Glomerular endothelial cell (primary cell): ENCODE measurements around the gene DIPK1C. TPM values are rescaled to one million over a fixed set of nuclear protein-coding genes. Genes with fewer than 3 reads are reported as not detected.

Experiments used
- DNase-seq: peaks from one replicate; pipeline ENCODE4 v3.0.0-alpha.2; 2011; ENCODE audit warnings: low read depth, low spot score; ENCODE audit errors: extremely low read depth
- total RNA-seq: library from RNA; depleted of rRNA; stranded (reverse); fragments of >200 nt; gene quantifications from 2 replicates; pipeline ENCODE4 v1.2.3, GENCODE V29; 2015

DIPK1C gene
- total RNA-seq, 1 donor from 2014 or later: not detected

- DNase-seq: no peak
These were observed 31.2 kb downstream of the DIPK1C start for GRCh38 chr18:74425876-74426275.

GRCh38 chr18:74425161-74425560 lies 31.9 kb downstream of the DIPK1C start:
- DNase-seq: no peak

- DNase-seq: no peak
These were observed 34.6 kb downstream of the DIPK1C start for GRCh38 chr18:74422541-74422940.

DNA sequence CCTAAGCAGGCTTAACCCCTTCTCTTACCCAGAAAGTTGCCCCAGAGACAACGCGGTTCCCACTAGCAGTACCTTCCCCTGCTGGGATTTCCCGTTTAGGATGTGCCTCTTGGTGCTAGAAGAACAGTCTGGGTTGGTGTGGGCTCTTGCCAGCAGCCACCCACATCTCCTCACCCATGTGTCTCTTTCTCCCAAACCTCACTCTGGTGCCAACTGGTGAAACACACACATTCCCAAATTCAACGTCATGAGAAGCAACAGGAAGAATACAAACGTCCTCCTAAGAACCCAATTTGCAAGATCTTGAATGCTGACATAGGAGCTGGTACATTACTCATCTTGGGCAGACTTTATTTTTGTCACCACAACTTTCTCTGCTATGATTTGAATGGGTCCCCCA lies 36.2 kb downstream of the DIPK1C start:
- DNase-seq: no peak

- no peak for DNase-seq
These were observed 36.6 kb downstream of the DIPK1C start for GRCh38 chr18:74420481-74420880.

DNA sequence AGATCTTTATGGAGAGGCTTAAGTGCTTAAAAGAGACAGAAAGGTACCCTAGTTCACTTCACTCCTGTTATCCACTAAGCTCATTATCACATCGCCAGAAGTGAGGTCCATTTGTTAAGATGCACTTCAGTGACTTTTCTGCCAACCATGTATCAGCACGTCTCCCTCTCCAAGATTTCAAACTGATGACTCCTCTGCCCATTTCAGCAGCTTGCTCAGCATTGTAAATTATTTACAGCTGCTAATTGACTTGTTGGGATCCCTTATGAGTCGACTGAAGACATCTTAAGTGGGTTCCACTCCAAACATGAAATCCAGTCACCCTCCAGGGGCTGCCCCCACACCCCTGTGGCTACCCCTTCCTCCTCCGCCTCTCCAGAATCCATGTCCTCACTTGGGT lies 37.3 kb downstream of the DIPK1C start:
- no peak for DNase-seq

DNA sequence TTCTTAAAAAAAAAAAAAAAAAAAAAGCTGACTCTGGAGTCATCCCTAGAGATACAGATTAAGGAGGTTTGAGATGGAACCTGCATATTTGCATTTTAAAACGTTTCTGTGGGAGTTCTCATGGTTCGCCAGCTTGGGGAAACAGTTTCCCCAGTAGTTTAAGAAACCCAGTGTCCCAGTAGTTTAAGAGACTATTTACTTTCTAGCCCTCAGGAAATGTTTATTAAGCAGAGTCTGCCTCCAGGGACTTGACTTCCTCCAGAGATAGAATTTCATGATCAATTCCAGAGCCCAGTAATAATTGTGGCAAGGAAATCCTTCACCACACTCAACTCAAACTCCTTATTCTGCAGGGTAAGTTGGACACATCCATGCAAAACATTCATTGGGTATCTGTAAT lies 39.1 kb downstream of the DIPK1C start:
- no peak for DNase-seq

DNA sequence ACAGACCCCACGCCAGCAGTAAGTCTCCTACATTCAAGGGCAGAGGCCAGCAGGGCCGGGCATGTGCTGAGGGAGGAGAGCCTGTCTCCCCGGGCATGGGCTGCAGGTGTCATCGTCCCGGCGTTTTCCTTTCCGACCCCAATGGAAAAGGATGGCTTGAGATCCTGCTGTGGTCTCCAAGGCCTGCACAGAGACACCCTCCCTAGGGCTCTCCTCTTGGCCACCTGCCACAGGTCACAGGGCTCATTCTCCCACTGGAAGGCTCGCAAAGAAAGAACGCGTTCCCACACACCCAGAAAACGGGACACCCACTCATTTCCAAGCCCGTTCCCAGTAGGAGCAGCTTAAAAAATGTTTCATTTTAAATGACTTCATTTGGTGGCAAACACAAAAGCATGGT lies 41.0 kb downstream of the DIPK1C start:
- DNase-seq: no peak

- no peak for DNase-seq
These were observed 42.1 kb downstream of the DIPK1C start for GRCh38 chr18:74414953-74415515.

DNA sequence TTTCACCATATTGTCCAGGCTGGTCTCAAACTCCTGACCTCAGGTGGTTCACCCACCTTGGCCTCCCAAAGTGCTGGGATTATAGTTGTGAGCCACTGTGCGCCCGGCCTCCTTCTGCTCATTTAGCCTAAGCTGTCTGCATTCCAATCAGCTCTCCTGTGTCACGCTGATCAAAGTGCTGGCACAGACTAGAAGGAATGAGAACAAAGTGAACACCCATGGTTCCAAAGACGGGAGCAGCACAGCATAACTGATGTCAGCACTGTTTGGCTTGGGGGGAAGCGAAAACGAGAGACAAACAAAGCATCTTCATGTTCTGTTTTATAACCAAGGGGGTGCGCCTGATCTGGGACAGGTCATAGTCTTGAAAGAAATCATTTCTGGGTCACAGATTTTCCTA lies 43.3 kb downstream of the DIPK1C start:
- DNase-seq: no peak

GRCh38 chr18:74412116-74412880 lies 44.8 kb downstream of the DIPK1C start:
- no peak for DNase-seq

DNA sequence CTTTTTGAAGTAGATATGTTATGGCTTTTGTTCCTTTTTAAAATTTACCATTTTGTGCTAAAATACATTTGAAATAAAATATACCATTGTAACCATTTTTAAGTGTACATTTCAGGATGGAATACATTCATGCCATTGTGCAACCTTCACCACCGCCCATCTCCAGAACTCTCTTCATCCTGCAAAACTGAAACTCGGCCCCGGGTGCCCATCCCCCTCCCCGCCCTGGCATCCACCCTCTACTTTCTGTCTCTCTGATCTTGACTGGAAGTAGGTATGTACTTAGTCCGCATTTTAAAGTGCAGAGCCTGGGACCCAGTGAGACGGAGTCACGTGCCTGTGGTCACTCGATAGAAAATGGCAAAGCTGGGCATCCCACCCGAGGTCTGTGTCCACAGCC lies 45.6 kb downstream of the DIPK1C start:
- DNase-seq: no peak

GRCh38 chr18:74410441-74410992 lies 46.6 kb downstream of the DIPK1C start:
- no peak for DNase-seq

GRCh38 chr18:74407888-74408287 lies 49.2 kb downstream of the DIPK1C start:
- no peak for DNase-seq

DNA sequence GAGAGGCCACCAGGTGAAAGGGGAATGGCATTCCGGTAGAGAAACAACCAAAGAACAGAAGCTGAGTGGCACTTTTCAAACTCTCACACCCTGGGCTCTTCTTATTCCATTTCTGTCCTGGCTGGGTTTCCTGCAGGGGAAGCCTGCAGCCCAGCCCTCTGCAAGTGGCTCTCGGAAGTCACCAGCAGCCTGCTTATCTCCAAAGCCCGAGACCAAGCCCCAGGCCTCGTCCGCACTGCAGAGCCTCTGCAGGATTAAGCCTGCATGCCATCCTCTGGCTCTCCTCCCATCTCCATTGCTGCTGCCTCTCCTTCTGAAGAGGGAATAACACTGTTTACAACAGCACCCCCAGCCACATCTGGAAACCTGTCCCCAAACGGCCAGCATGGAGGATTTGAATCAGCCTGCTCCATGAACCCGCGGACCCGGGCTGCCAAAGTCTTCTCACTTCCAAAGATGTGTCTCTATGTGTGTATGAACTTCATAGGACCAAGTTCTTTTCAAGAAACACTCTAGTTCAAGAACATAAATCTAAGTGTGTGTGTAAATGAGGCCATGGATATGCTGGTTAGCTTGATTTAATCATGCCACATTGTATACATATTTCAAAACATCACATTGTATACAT lies 54.2 kb downstream of the DIPK1C start:
- DNase-seq: no peak

DNA sequence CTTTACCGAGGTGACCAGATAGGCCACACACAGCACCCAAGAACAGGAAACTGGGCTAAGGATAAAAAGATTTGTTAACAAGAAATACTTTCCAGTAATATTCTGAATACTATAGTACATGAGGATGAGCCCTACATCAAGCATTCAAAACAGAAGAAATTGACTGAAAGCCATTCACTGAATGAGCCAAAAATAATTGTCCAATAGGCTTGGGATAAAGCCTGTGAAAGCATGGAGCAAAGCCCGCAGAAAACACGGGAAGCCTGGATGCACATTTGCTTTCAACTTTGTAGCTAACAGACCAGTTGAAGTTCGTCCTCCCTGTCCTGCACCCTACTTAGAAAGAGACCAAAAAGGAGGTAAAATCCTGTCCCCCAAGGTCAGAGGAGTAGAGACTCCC lies 56.3 kb downstream of the DIPK1C start:
- no peak for DNase-seq

GRCh38 chr18:74399091-74399887 lies 57.8 kb downstream of the DIPK1C start:
- no peak for DNase-seq

GRCh38 chr18:74397572-74397971 lies 59.5 kb downstream of the DIPK1C start:
- no peak for DNase-seq

DNA sequence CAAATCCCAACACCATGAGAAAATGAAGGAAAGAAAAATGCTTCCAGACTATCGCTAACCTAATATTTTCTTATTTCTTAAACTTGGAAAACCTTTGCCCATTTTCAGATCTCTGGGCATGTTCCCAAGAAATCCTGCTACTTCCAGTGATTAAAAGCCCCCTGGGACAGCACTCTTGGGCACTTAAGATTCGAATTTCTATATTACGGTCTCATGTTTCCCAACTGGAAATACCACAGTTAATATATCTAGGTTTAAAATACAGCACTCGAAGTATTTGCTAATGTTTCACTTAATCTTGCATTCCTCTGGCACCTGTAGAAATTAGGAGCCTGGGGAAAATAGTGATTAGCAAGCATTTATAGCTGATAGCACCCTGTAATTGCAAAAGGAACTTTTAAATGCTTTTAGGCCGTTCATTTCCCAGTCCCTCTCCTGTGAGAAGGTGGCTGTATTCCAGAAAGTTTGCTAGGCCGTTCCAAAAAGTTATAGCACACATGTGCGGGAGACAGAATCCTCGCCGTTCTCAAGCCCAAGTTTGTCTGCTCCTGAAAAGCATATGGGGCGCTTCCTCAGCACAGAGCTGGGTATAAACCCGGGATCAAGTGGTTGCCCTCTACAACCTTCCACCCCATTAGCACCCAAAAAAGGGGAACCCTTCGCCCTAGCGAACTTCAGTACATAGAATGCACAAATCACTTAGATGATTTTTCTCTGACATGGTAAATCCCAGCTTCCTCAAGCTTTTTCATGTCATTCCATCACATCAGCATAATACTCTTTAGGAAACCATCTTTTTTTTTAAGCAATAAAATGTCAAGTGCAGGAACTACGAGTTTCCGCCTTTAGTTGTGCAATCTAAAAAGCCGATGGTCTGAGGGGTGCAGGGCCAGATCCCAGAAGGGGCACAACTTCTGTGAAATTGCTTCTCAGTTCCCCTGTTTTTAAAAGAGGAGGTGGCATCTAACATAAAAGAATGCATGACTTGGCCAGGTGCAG lies 60.6 kb downstream of the DIPK1C start:
- no peak for DNase-seq

- no peak for DNase-seq
These were observed 61.4 kb downstream of the DIPK1C start for GRCh38 chr18:74395648-74396154.
